T-helper 2 cell treated with Interferon-gamma antibody and Interleukin-4, amounts not matched to agents 5 μg/mL and 100 μg/mL, for 36 hours (primary cell): Measurements from ENCODE around the gene NFIX.

Experiments
- DNase-seq: peaks from one replicate; pipeline ENCODE4 v3.0.0; 2021; ENCODE audit warnings: low spot score
- H3K27ac Mint-ChIP-seq: one replicate; pipeline ENCODE4 v1.8.0; 2021; ENCODE audit warnings: mild to moderate bottlenecking, mixed read lengths
- H3K27me3 Mint-ChIP-seq: one replicate; pipeline ENCODE4 v1.8.0; 2021; ENCODE audit warnings: low read depth, mixed read lengths
- H3K36me3 Mint-ChIP-seq: one replicate; pipeline ENCODE4 v1.8.0; 2021; ENCODE audit warnings: low read depth, mixed read lengths
- H3K4me1 Mint-ChIP-seq: one replicate; pipeline ENCODE4 v1.8.0; 2021; ENCODE audit warnings: low read depth, mixed read lengths
- H3K4me3 Mint-ChIP-seq: one replicate; pipeline ENCODE4 v1.8.0; 2022; ENCODE audit warnings: mild to moderate bottlenecking, moderate library complexity, mixed read lengths
- H3K9me3 Mint-ChIP-seq: one replicate; pipeline ENCODE4 v1.8.0; 2021; ENCODE audit warnings: mixed read lengths

NFIX gene

GRCh38 chr19:13022859-13023636 is 27.8 kb downstream of the NFIX start:
- H3K9me3 Mint-ChIP-seq, result no peaks in the 10 kb centered on the region
- no peaks in the 10 kb centered on the region for H3K36me3 Mint-ChIP-seq
- H3K4me3 Mint-ChIP-seq, result peak overlapping the region; percentile 71
- H3K27me3 Mint-ChIP-seq, result peaks cover 66% of the 10 kb centered on the region
- DNase-seq, result no peak
- no peak overlapping the region for H3K27ac Mint-ChIP-seq
- peaks cover 11% of the 10 kb centered on the region for H3K4me1 Mint-ChIP-seq

DNA sequence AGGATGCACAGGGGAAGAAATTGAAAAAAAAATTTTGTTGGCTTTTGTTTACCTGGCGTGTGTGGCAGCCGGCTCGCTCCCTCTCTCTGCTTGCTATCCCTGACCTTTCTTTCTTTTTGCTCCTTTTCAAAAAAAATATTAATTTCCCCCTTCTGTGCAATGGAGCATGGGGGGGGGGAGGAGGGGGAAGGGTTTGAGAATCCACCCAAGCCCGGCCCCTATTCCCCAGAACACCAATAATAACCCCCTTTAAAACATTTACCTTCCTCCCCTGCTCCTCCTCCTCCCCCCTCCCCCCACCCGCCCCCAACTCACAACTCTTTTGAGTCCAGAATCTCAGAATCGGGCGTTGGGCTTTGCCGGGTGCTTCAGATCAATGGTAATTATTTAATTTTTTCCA is 28.4 kb downstream of the NFIX start:
- Mint-ChIP-seq H3K27ac (no peak overlapping the region), H3K27me3 (peaks cover 66% of the 10 kb centered on the region), H3K36me3 (no peaks in the 10 kb centered on the region), H3K9me3 (no peaks in the 10 kb centered on the region), H3K4me3 (peak overlapping the region; percentile 71), H3K4me1 (peaks cover 11% of the 10 kb centered on the region)
- no peak for DNase-seq

DNA sequence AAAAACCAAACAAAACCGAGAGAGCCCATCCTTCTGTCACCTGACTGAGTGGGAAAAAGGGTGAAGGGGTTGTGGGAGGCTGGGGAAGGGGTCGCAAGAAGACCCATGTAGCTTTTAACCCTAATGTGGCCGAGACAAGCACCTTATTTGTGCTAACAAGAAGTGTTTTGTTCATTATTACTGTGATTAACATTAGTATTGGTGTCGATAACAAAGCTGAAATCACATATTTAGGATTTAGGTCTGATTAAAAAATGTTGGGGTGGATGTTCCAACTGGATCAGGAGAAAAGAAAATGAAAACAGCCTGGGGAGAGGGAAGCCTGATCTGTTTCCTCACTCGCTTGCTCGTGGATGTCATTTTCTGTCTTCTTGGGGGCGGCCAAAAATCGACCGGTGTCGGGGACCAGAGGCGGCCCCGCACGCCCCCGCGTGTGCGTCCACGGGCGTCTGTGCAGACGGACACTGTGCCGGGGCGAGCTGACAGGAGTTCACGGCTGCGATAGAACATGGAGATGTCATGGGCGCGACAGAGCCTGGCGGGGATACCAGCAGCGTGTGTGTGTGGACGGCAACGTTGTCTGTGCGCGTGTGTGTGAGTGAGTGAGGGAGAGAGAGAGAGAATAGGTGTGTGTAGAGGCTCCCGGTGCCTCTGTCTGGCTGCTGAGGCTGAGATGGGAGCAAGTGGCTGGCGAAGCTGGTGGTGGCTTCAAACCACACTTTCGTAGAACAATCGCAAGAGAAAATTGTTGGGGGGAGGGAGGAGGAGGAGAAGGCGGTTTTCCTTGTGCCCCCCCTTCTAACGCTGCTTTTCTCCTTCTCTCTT is 29.1 kb downstream of the NFIX start:
- Mint-ChIP-seq H3K9me3 (no peaks in the 10 kb centered on the region), H3K36me3 (no peaks in the 10 kb centered on the region), H3K27ac (no peak overlapping the region), H3K4me1 (peaks cover 11% of the 10 kb centered on the region), H3K4me3 (peak overlapping the region; percentile 48), H3K27me3 (peaks cover 65% of the 10 kb centered on the region)
- no peak for DNase-seq

- no peak for DNase-seq
- no peak overlapping the region for H3K4me3 Mint-ChIP-seq
- H3K9me3 Mint-ChIP-seq, result no peaks in the 10 kb centered on the region
- peaks cover 59% of the 10 kb centered on the region for H3K27me3 Mint-ChIP-seq
- no peaks in the 10 kb centered on the region for H3K36me3 Mint-ChIP-seq
- H3K27ac Mint-ChIP-seq, result no peak overlapping the region
- peaks cover 11% of the 10 kb centered on the region for H3K4me1 Mint-ChIP-seq
Observed at GRCh38 chr19:13024951-13025697, 29.8 kb downstream of the NFIX start.

GRCh38 chr19:13025819-13026456 is 30.7 kb downstream of the NFIX start:
- Mint-ChIP-seq H3K27ac (no peak overlapping the region), H3K4me1 (peaks cover 11% of the 10 kb centered on the region), H3K36me3 (no peaks in the 10 kb centered on the region), H3K9me3 (no peaks in the 10 kb centered on the region), H3K4me3 (no peak overlapping the region), H3K27me3 (peaks cover 57% of the 10 kb centered on the region)
- DNase-seq, result no peak

GRCh38 chr19:13026462-13027370 is 31.4 kb downstream of the NFIX start:
- no peak overlapping the region for H3K4me3 Mint-ChIP-seq
- H3K36me3 Mint-ChIP-seq, result no peaks in the 10 kb centered on the region
- no peaks in the 10 kb centered on the region for H3K9me3 Mint-ChIP-seq
- H3K27me3 Mint-ChIP-seq, result peaks cover 51% of the 10 kb centered on the region
- no peak overlapping the region for H3K27ac Mint-ChIP-seq
- DNase-seq, result no peak
- peaks cover 11% of the 10 kb centered on the region for H3K4me1 Mint-ChIP-seq

DNA sequence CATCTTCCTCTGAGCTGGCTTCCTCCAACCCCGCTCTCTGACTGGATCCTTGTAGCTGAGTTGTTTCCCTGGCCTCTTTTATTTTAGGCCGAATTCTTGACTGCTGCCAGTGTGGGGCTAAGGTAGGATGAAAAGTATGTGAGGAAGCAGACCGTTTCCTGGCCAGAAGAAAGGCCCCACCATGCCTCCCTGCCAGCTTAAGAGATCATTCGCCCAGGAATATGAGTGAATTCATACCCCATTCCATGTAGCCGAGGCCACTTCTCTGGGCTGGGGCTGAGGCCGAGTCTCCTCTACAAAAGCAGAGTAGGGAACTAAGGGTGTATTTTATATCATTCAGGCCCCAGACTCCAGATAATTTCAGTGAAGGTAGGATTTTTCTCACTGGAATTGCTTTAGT is 32.3 kb downstream of the NFIX start:
- Mint-ChIP-seq H3K36me3 (no peaks in the 10 kb centered on the region), H3K4me3 (no peak overlapping the region), H3K27ac (no peak overlapping the region), H3K27me3 (peaks cover 43% of the 10 kb centered on the region), H3K4me1 (peaks cover 11% of the 10 kb centered on the region), H3K9me3 (no peaks in the 10 kb centered on the region)
- DNase-seq, result no peak

DNA sequence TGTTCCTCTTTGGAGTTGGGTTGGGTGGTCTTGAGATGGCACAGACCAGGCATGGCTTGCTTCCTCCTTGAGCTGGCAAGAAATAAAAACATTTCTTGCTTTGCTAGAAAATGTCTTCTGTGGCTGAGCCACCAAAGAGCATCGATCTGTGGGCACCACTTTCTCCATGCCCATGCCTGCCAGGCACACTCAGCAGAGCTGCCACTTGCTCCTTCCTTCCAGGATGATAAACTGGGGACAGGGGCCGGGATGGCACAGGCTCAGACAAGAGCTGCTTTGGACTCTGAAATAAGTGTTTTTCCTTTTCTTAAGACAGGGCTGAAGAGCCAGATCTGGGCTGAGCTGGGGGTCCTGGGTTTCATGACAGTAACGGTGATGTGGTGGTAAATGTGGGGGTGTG is 32.8 kb downstream of the NFIX start:
- Mint-ChIP-seq H3K36me3 (no peaks in the 10 kb centered on the region), H3K4me1 (peaks cover 10% of the 10 kb centered on the region), H3K9me3 (no peaks in the 10 kb centered on the region), H3K4me3 (no peak overlapping the region), H3K27me3 (peaks cover 40% of the 10 kb centered on the region), H3K27ac (no peak overlapping the region)
- DNase-seq, result no peak

DNA sequence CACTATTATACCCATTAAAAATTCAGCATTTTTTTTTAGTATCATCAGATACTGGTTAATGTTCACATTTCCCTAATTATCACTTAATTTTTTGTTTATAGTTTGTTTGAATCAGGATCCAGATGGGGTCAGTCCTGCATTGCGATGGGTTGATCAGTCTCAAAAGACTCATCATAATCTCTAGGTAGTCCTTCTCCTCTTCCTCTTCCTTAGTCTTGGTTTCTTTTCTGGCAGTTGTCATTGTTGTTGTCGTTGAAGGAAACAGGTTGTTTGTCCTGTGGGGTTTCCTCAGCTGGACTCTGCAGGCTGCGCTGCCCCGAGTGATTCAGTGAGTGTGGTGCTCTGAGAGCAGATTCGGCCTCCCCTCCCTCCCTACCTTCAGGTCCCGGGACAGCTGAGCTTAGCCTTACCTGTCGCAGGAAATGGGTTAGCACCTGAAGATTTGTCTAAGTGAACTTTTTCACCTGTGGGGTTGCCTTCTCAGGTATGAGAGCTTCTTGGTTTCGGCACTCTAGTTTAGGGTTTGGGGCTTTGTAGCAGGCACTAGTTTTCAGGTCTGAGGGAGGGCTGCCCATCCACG is 34.1 kb downstream of the NFIX start:
- Mint-ChIP-seq H3K27ac (no peak overlapping the region), H3K4me3 (no peak overlapping the region)
- DNase-seq, result no peak

GRCh38 chr19:13029893-13030292 is 34.6 kb downstream of the NFIX start:
- no peaks in the 10 kb centered on the region for H3K9me3 Mint-ChIP-seq
- H3K27ac Mint-ChIP-seq, result no peak overlapping the region
- no peaks in the 10 kb centered on the region for H3K36me3 Mint-ChIP-seq
- no peaks in the 10 kb centered on the region for H3K4me1 Mint-ChIP-seq
- DNase-seq, result no peak
- H3K4me3 Mint-ChIP-seq, result no peak overlapping the region
- H3K27me3 Mint-ChIP-seq, result peaks cover 25% of the 10 kb centered on the region

More for the DNA sequence above, 34.1 kb downstream of the NFIX start:
- H3K9me3 Mint-ChIP-seq, result no peaks in the 10 kb centered on the region
- H3K27me3 Mint-ChIP-seq, result peaks cover 29% of the 10 kb centered on the region
- H3K4me1 Mint-ChIP-seq, result peaks cover 3% of the 10 kb centered on the region
- H3K36me3 Mint-ChIP-seq, result no peaks in the 10 kb centered on the region

DNA sequence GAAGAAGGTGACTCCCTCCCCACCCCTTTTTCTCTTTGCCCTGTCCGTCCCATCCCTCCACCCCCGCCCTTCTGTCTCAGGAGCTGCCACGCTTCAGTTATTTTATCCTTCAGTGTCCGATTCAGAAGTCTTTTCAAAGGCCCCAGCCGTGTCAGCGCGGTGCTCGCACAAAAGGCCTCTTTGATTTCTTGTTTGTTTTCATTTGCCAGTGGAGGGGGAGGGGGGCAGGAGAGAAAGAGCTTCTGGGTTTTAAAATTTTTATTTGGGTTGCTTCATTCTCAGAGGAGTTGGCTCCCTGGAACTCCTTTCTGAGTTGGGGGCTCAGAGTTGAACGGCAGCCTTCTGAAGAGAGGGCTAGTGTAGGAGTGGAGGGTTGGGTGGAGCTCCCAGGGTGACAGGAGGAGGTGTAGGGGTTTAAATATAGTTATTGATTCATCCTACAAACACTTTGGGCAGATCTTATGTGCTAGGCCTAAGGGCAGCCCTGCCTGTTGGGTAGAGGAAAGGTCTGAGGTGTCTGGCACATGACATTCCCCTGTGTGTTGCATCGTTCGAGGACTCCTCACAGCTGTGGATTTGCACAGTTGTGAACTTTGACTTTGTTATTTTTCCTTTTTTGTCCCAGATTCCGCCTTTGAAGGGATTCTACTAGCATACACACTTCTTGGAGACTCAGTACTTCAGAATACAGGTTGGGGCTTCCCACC is 36.8 kb downstream of the NFIX start:
- H3K9me3 Mint-ChIP-seq, result no peaks in the 10 kb centered on the region
- DNase-seq, result no peak
- no peaks in the 10 kb centered on the region for H3K4me1 Mint-ChIP-seq
- no peaks in the 10 kb centered on the region for H3K36me3 Mint-ChIP-seq
- no peak overlapping the region for H3K27ac Mint-ChIP-seq
- H3K27me3 Mint-ChIP-seq, result peaks cover 4% of the 10 kb centered on the region
- H3K4me3 Mint-ChIP-seq, result no peak overlapping the region

GRCh38 chr19:13032837-13033236 is 37.6 kb downstream of the NFIX start:
- Mint-ChIP-seq H3K27me3 (peaks cover 3% of the 10 kb centered on the region), H3K4me3 (no peak overlapping the region), H3K4me1 (no peaks in the 10 kb centered on the region), H3K36me3 (no peaks in the 10 kb centered on the region), H3K27ac (no peak overlapping the region), H3K9me3 (no peaks in the 10 kb centered on the region)
- DNase-seq, result no peak
